ENCODE results near the gene ABR.

DNA sequence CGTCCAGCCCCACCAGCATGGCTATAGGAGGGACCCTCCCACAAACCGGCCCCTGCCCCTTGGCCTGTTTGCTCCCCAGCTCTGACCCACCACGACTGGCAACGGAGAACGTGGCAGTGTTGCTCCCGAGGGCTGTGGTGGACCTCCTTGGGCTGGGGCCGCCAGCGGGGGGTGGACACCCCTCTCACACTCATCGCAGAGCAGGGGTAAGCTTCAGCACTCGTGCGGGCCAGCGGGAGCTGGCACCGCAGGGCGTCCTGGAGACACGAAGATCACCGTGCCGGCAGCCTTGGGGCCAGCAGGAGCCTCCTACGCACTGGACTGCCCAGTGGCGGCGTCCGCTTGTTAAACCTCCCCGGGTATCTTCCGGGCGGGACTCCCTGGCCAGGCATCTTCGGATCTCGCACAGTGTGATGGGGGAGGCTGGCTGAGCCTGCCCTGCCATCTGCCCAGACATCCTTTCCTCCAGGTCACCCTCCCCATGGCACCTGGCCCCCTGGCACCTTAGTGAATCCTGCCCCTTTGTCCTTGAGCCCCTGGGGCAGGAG is 53.5 kb downstream of the ABR start:
- TF ChIP-seq, protein P1, sequence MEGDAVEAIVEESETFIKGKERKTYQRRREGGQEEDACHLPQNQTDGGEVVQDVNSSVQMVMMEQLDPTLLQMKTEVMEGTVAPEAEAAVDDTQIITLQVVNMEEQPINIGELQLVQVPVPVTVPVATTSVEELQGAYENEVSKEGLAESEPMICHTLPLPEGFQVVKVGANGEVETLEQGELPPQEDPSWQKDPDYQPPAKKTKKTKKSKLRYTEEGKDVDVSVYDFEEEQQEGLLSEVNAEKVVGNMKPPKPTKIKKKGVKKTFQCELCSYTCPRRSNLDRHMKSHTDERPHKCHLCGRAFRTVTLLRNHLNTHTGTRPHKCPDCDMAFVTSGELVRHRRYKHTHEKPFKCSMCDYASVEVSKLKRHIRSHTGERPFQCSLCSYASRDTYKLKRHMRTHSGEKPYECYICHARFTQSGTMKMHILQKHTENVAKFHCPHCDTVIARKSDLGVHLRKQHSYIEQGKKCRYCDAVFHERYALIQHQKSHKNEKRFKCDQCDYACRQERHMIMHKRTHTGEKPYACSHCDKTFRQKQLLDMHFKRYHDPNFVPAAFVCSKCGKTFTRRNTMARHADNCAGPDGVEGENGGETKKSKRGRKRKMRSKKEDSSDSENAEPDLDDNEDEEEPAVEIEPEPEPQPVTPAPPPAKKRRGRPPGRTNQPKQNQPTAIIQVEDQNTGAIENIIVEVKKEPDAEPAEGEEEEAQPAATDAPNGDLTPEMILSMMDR (IDR thresholded peaks at IDR 0.05; ENCODE audit: borderline replicate concordance, extremely low read depth, low read length, poor library complexity, severe bottlenecking) = no peak
- no peak for TF ChIP-seq EZH2 (IDR thresholded peaks at IDR 0.05; ENCODE audit: borderline replicate concordance, low read depth, low read length, severe bottlenecking)

Measured in DND-41 (cell line).